K562 (cell line): ENCODE results near the gene ACSM2B.
"Not testable (repeated sequence)": the region's sequence is repeated elsewhere in the genome, so short reads cannot be mapped to it uniquely, and the experiment has no call there.

Source experiments
- CTCF ChIP-seq, 3 experiments: IDR thresholded peaks in 2 of 3; conservative IDR thresholded peaks in 1 of 3; 2 replicates each; pipeline ENCODE4 v1.5.1; 2011 to 2012; ENCODE audit warnings: low read length in 3 of 3, mild to moderate bottlenecking in 3 of 3, control low read depth in 2 of 3, improper control_type of control experiment in 1 of 3, inconsistent platforms in 1 of 3, low read depth in 1 of 3, mixed read lengths in 1 of 3, moderate library complexity in 1 of 3; ENCODE audit not compliant: insufficient read depth in 2 of 3
- EP300 ChIP-seq: IDR thresholded peaks from 2 replicates; pipeline ENCODE4 v1.6.1; 2012; ENCODE audit warnings: low read length, improper control_type of control experiment
- ETV1 ChIP-seq: fragments of 450-650 bp; conservative IDR thresholded peaks from 2 replicates; pipeline ENCODE4 v1.6.1; 2016; ENCODE audit warnings: missing genetic modification characterization, control low read depth, low read depth, missing compliant biosample characterization
- MEIS2 ChIP-seq: fragments of 450-650 bp; IDR thresholded peaks from 2 replicates; pipeline ENCODE4 v1.6.1; 2014; ENCODE audit warnings: mild to moderate bottlenecking; ENCODE audit not compliant: partially characterized antibody
- MYC ChIP-seq, 2 experiments: fragments of 250-450 bp in 1 of 2; sonication (Bioruptor Pico) in 1 of 2; IDR thresholded peaks; 2 replicates each; pipeline versions ENCODE4 v1.5.1 to v1.6.1; 2012 to 2021; ENCODE audit warnings: low read depth in 2 of 2, borderline replicate concordance in 1 of 2, improper control_type of control experiment in 1 of 2, low read length in 1 of 2, mild to moderate bottlenecking in 1 of 2, moderate library complexity in 1 of 2
- PHF20 ChIP-seq: fragments of 450-650 bp; IDR thresholded peaks from 2 replicates; pipeline ENCODE4 v1.6.1; 2018; ENCODE audit not compliant: partially characterized antibody
- POLR2A ChIP-seq: fragments of 450-650 bp; conservative IDR thresholded peaks from 2 replicates; pipeline ENCODE4 v1.6.1; 2016
- SMARCA5 ChIP-seq: fragments of 450-650 bp; IDR thresholded peaks from 2 replicates; pipeline ENCODE4 v1.6.1; 2016
- STAG1 ChIP-seq: sonication (generic); formaldehyde crosslinking; IDR thresholded peaks from 2 replicates; pipeline ENCODE4 v1.5.0; 2020; ENCODE audit warnings: missing genetic modification reagents, borderline replicate concordance
- TCFL5 ChIP-seq: fragments of 250-450 bp; sonication (Bioruptor Pico); conservative IDR thresholded peaks from 2 replicates; pipeline ENCODE4 v1.6.1; 2021; ENCODE audit warnings: mild to moderate bottlenecking, moderate library complexity, matching md5 sums
- TF ChIP-seq, protein P1 (sequence below): sonication (generic); formaldehyde crosslinking; IDR thresholded peaks from 2 replicates; pipeline ENCODE4 v1.8.0; 2023; ENCODE audit warnings: missing genetic modification reagents, mild to moderate bottlenecking, borderline replicate concordance

GRCh38 chr16:20553493-20553892 lies 22.7 kb downstream of the ACSM2B start:
- TF ChIP-seq, protein P1, sequence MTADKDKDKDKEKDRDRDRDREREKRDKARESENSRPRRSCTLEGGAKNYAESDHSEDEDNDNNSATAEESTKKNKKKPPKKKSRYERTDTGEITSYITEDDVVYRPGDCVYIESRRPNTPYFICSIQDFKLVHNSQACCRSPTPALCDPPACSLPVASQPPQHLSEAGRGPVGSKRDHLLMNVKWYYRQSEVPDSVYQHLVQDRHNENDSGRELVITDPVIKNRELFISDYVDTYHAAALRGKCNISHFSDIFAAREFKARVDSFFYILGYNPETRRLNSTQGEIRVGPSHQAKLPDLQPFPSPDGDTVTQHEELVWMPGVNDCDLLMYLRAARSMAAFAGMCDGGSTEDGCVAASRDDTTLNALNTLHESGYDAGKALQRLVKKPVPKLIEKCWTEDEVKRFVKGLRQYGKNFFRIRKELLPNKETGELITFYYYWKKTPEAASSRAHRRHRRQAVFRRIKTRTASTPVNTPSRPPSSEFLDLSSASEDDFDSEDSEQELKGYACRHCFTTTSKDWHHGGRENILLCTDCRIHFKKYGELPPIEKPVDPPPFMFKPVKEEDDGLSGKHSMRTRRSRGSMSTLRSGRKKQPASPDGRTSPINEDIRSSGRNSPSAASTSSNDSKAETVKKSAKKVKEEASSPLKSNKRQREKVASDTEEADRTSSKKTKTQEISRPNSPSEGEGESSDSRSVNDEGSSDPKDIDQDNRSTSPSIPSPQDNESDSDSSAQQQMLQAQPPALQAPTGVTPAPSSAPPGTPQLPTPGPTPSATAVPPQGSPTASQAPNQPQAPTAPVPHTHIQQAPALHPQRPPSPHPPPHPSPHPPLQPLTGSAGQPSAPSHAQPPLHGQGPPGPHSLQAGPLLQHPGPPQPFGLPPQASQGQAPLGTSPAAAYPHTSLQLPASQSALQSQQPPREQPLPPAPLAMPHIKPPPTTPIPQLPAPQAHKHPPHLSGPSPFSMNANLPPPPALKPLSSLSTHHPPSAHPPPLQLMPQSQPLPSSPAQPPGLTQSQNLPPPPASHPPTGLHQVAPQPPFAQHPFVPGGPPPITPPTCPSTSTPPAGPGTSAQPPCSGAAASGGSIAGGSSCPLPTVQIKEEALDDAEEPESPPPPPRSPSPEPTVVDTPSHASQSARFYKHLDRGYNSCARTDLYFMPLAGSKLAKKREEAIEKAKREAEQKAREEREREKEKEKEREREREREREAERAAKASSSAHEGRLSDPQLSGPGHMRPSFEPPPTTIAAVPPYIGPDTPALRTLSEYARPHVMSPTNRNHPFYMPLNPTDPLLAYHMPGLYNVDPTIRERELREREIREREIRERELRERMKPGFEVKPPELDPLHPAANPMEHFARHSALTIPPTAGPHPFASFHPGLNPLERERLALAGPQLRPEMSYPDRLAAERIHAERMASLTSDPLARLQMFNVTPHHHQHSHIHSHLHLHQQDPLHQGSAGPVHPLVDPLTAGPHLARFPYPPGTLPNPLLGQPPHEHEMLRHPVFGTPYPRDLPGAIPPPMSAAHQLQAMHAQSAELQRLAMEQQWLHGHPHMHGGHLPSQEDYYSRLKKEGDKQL (CRISPR knock-in tag), result not testable (repeated sequence)
- not testable (repeated sequence) for TF ChIP-seq POLR2A; EP300; PHF20; MYC (IDR thresholded peaks at IDR 0.05; ENCODE audit: low read depth, low read length); MYC (CRISPR knock-in tag; IDR thresholded peaks at IDR 0.05; ENCODE audit: borderline replicate concordance, low read depth); STAG1; TCFL5 (CRISPR knock-in tag); ETV1 (tag); SMARCA5; MEIS2
- peak in 2 of 3 experiments; percentile 38 to 51; a peak in 3 of 6 replicates for TF ChIP-seq CTCF (IDR thresholded peaks at IDR 0.05 in 2 of 3, conservative IDR thresholded peaks at IDR 0.05 in 1 of 3; ENCODE audit: insufficient read depth in 2 of 3, low read depth in 1 of 3, low read length in 3 of 3)
